ENCODE data around the gene ALDH5A1. TPM values are rescaled to one million over a fixed set of nuclear protein-coding genes. Genes with fewer than 3 reads are reported as not detected.

ALDH5A1 gene
- total RNA-seq, 2 donors from 2014 or later: 4.6 to 6.2 TPM

DNA sequence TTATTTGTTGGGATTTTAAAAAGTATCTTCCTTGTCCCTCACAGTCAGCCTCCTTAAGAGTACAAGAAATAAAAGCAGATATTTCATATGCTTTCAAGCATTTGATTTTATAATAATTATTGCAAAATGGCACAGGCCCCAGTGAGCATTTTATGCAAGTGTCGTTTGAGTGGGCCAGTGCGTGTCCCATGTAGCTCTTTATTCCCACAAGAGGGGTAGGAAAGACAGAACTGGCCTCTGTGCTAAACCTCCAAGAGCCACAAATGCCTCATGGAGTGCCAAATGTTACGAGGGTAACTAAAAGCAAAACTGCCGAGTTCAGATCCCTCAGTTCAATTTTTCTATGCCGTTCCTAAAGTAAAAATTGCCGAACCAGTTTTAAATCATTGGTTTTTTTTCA is 18.1 kb upstream of the ALDH5A1 start:
- Histone ChIP-seq H3K4me1 (ENCODE audit: control insufficient read depth in 1 of 2, low read depth in 2 of 2) (peaks cover 0 to 4% of the 10 kb centered on the region in 2 donors), H3K27me3 (replicated peaks; ENCODE audit: insufficient read depth) (no peaks in the 10 kb centered on the region), H3K27ac (no peak overlapping the region), H3K4me3 (no peak overlapping the region), H3K36me3 (no peaks in the 10 kb centered on the region), H3K9me3 (no peaks in the 10 kb centered on the region)
- no peak for ATAC-seq (ENCODE audit: insufficient number of reproducible peaks, low FRiP score, low read depth)
- TF ChIP-seq, protein P1, sequence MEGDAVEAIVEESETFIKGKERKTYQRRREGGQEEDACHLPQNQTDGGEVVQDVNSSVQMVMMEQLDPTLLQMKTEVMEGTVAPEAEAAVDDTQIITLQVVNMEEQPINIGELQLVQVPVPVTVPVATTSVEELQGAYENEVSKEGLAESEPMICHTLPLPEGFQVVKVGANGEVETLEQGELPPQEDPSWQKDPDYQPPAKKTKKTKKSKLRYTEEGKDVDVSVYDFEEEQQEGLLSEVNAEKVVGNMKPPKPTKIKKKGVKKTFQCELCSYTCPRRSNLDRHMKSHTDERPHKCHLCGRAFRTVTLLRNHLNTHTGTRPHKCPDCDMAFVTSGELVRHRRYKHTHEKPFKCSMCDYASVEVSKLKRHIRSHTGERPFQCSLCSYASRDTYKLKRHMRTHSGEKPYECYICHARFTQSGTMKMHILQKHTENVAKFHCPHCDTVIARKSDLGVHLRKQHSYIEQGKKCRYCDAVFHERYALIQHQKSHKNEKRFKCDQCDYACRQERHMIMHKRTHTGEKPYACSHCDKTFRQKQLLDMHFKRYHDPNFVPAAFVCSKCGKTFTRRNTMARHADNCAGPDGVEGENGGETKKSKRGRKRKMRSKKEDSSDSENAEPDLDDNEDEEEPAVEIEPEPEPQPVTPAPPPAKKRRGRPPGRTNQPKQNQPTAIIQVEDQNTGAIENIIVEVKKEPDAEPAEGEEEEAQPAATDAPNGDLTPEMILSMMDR (IDR thresholded peaks at IDR 0.05): no peak
- no peak for DNase-seq (ENCODE audit: low spot score)

DNA sequence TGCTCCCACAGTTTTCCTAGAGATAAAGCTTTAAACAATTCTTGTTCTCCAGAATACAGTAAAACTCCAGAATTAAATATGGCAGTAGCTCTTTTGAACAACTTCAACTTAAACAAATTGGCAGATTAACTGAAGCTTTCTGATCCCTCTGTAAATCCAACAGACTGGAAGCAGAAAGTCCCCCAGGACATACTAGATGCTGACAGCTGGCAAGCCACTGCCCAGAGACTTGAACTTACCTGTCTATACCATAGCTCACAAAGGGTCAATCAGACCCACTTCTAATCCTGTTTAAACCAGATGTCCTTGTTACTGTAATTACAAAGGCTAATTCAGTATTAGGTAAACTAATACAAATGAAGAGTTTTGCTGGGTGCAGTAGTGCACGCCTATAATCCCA is 17.7 kb upstream of the ALDH5A1 start:
- Histone ChIP-seq H3K36me3 (no peaks in the 10 kb centered on the region), H3K9me3 (no peaks in the 10 kb centered on the region), H3K4me3 (no peak overlapping the region), H3K4me1 (ENCODE audit: control insufficient read depth in 1 of 2, low read depth in 2 of 2) (peaks cover 0 to 4% of the 10 kb centered on the region in 2 donors), H3K27me3 (replicated peaks; ENCODE audit: insufficient read depth) (no peaks in the 10 kb centered on the region), H3K27ac (no peak overlapping the region)
- TF ChIP-seq, protein P1 (IDR thresholded peaks at IDR 0.05): no peak
- DNase-seq (ENCODE audit: low spot score) (no peak), ATAC-seq (ENCODE audit: insufficient number of reproducible peaks, low FRiP score, low read depth) (no peak)

DNA sequence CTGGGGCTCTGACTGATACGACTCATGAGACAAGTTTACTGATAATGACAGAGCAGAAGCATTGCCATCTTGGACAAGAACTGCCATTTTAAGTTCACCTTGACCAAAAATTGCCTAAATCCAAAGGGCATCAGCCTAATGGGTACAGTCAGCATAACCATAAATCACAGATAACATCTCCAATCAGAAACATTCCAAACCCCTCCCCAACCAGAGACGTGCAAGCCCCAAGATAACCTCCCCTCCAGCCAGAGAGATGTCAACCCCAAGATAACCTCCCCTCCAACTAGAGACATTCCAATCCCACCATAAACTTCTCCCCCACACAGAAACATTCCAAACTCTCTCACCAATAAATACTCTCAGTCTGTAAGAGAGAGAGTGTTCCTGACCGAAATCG is 15.9 kb upstream of the ALDH5A1 start:
- H3K9me3 ChIP-seq: no peaks in the 10 kb centered on the region
- no peak overlapping the region for H3K4me3 ChIP-seq
- H3K27ac ChIP-seq: no peak overlapping the region
- ATAC-seq (ENCODE audit: insufficient number of reproducible peaks, low FRiP score, low read depth): no peak
- no peaks in the 10 kb centered on the region for H3K4me1 ChIP-seq (ENCODE audit: control insufficient read depth in 1 of 2, low read depth in 2 of 2)
- no peaks in the 10 kb centered on the region for H3K27me3 ChIP-seq (replicated peaks; ENCODE audit: insufficient read depth)
- no peak for DNase-seq (ENCODE audit: low spot score)
- H3K36me3 ChIP-seq: no peaks in the 10 kb centered on the region
- TF ChIP-seq, protein P1 (IDR thresholded peaks at IDR 0.05): no peak

DNA sequence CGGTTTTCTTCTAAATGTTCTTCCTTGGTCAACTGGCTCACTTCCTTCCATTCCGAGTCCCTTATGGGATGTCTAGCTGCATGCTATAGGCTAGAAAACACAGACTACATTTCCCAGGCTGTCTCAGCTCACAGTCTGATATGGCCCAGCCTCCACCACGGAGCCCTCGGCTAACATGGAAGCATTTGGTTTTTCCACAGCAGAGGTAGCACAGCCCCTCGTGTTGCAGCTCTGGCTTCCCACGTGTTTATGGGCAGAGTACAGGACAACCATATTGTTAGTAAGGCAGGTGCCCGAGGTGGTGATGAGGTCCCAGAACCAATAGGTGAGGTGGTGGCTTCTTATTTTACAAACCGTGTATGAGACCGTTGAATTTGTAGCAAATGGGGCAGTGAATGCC is 14.1 kb upstream of the ALDH5A1 start:
- H3K36me3 ChIP-seq: no peaks in the 10 kb centered on the region
- TF ChIP-seq, protein P1 (IDR thresholded peaks at IDR 0.05): no peak
- no peak for ATAC-seq (ENCODE audit: insufficient number of reproducible peaks, low FRiP score, low read depth)
- H3K27ac ChIP-seq: no peak overlapping the region
- no peak overlapping the region for H3K4me3 ChIP-seq
- no peaks in the 10 kb centered on the region for H3K9me3 ChIP-seq
- no peaks in the 10 kb centered on the region for H3K4me1 ChIP-seq (ENCODE audit: control insufficient read depth in 1 of 2, low read depth in 2 of 2)
- H3K27me3 ChIP-seq (replicated peaks; ENCODE audit: insufficient read depth): no peaks in the 10 kb centered on the region
- no peak for DNase-seq (ENCODE audit: low spot score)

DNA sequence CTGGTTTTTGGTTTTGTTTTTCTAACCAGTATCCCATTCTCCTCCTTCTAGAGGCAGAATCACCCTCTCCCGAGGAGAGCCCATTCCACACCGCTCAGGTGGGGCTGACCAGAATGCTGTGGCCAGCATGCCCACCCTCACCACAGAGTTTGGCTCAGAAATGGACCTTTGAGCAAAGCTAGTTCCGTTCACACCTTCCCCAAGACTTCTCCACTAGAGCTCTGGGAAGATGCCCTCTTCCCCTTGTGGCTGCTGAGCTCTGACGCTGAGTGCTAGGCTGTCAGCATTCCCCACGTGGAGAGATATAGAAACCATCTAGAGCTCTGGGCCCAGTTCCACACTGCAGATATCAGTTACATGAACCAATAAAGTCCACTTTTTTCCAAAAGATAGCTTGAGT is 13.3 kb upstream of the ALDH5A1 start:
- TF ChIP-seq, protein P1 (IDR thresholded peaks at IDR 0.05): no peak
- no peaks in the 10 kb centered on the region for H3K27me3 ChIP-seq (replicated peaks; ENCODE audit: insufficient read depth)
- no peaks in the 10 kb centered on the region for H3K4me1 ChIP-seq (ENCODE audit: control insufficient read depth in 1 of 2, low read depth in 2 of 2)
- H3K4me3 ChIP-seq: no peak overlapping the region
- DNase-seq (ENCODE audit: low spot score) (no peak), ATAC-seq (ENCODE audit: insufficient number of reproducible peaks, low FRiP score, low read depth) (no peak)
- H3K9me3 ChIP-seq: no peaks in the 10 kb centered on the region
- no peaks in the 10 kb centered on the region for H3K36me3 ChIP-seq
- H3K27ac ChIP-seq: no peak overlapping the region

All from thoracic aorta (tissue), 2 donors.